Measurements from ENCODE around the gene SF3B2. TPM values are rescaled to one million over a fixed set of nuclear protein-coding genes. Genes with fewer than 3 reads are reported as not detected.

SF3B2 gene
- total and polyA plus RNA-seq, 9 of the 15 experiments (the other 6 are each of a cell fraction or from before 2014, with no cell fraction given): 58.3 to 248 (median 157) TPM

GRCh38 chr11:66068154-66068821 lies 16.1 kb downstream of the SF3B2 start (continued):
- no peak for TF ChIP-seq THAP7 (CRISPR knock-in tag; IDR thresholded peaks at IDR 0.05)
- 0 out of 2 replicates have a peak, but pooled peaks have one; percentile 13 for TF ChIP-seq TEAD4 (IDR thresholded peaks at IDR 0.05; ENCODE audit: low read length)
- no peak for TF ChIP-seq TEAD4 (CRISPR knock-in tag; IDR thresholded peaks at IDR 0.05; ENCODE audit: borderline replicate concordance)
- TF ChIP-seq LCOR (CRISPR knock-in tag; IDR thresholded peaks at IDR 0.05): no peak

GRCh38 chr11:66068923-66069714 lies 17.0 kb downstream of the SF3B2 start:
- no peaks in the 10 kb centered on the region for H3K9me3 ChIP-seq (replicated peaks; ENCODE audit: control insufficient read depth, insufficient read depth, low read depth, low read length)
- peak overlapping the region; percentile 64 for H3K27ac ChIP-seq (ENCODE audit: extremely low read depth, low read depth, low read length)
- peak overlapping the region; percentile 72 for H3K4me3 ChIP-seq
- no peaks in the 10 kb centered on the region for H3K27me3 ChIP-seq (ENCODE audit: control insufficient read depth in 2 of 2, insufficient read depth in 2 of 2, low read length in 2 of 2)
- 40% methylated on average over 14 of the region's 14 CpGs for WGBS (ENCODE audit: insufficient coverage, low coverage, missing lambda C conversion rate)
- peaks cover 19 to 31% of the 10 kb centered on the region in 2 experiments for H3K4me1 ChIP-seq (replicated peaks in 1 of 2; ENCODE audit: control insufficient read depth in 2 of 2, insufficient read depth in 2 of 2, low read length in 2 of 2)
- DNase-seq (ENCODE audit: extremely low read depth in 1 of 4, low spot score in 3 of 4) (peak in 1 of 4 experiments; percentile 49), FAIRE-seq (peak; percentile 70), ATAC-seq (peak; percentile 5)
- TSS peak; percentile 27 for BruUV-seq (replicated peaks)
- H3K36me3 ChIP-seq (ENCODE audit: control insufficient read depth, insufficient read depth, low read length): peaks cover 66% of the 10 kb centered on the region
- intact Hi-C loops (cut with micrococcal nuclease) (loop anchor here (1.0 to 5.0 kb wide), 2 partner anchors 65 to 67 kb away; partner anchors contain the start of genes BANF1 and EIF1AD), in situ Hi-C loops (cut with MboI) (no loop called here)
- ChIA-PET CTCF (ENCODE audit: low intra/inter-chr PET ratio) (interaction anchor here (0.5 to 1.2 kb wide), 3 partner anchors 62 to 80 kb away, joined by 3 to 4 read pairs (median 3); no protein-coding TSS in a partner anchor), POLR2A (interaction anchor here (0.6 to 5.5 kb wide), 7 partner anchors 10 to 1193 kb away, joined by 3 to 47 read pairs (median 4); no protein-coding TSS in a partner anchor)
- H3K4me2 ChIP-seq (ENCODE audit: insufficient read depth, low read length): peak overlapping the region; percentile 83
- H4K20me1 ChIP-seq (replicated peaks; ENCODE audit: control insufficient read depth, insufficient read depth, low read length): peaks cover 4% of the 10 kb centered on the region; the same call in 1 of the 2 replicates
- H3K9me1 ChIP-seq (ENCODE audit: control insufficient read depth, insufficient read depth, low read length): no peaks in the 10 kb centered on the region
- peaks cover 34% of the 10 kb centered on the region for H3K79me2 ChIP-seq (ENCODE audit: control insufficient read depth, insufficient read depth, low read length)
- peak overlapping the region; percentile 60 to 92 for H3K9ac ChIP-seq (ENCODE audit: insufficient read depth in 1 of 2, low read depth in 2 of 2, low read length in 2 of 2)
- H2AFZ ChIP-seq (ENCODE audit: low read depth, low read length): peak overlapping the region; percentile 75
- TF ChIP-seq HMBOX1 (IDR thresholded peaks at IDR 0.05) (peak; percentile 52; the same call in 1 of the 2 replicates), TARDBP (IDR thresholded peaks at IDR 0.05) (no peak), BRF2 (IDR thresholded peaks at IDR 0.05; ENCODE audit: borderline replicate concordance, insufficient read depth, insufficient read length) (no peak), IFI16 (CRISPR knock-in tag; IDR thresholded peaks at IDR 0.05) (no peak), MED1 (CRISPR knock-in tag; IDR thresholded peaks at IDR 0.05; ENCODE audit: borderline replicate concordance) (no peak), TEAD2 (tag; IDR thresholded peaks at IDR 0.05) (no peak), RBM22 (IDR thresholded peaks at IDR 0.05; ENCODE audit: low read depth, low read length, poor library complexity, severe bottlenecking) (no peak)

All from K562 (cell line).